ENCODE measurements around the gene TRIM24.

TRIM24 gene

DNA sequence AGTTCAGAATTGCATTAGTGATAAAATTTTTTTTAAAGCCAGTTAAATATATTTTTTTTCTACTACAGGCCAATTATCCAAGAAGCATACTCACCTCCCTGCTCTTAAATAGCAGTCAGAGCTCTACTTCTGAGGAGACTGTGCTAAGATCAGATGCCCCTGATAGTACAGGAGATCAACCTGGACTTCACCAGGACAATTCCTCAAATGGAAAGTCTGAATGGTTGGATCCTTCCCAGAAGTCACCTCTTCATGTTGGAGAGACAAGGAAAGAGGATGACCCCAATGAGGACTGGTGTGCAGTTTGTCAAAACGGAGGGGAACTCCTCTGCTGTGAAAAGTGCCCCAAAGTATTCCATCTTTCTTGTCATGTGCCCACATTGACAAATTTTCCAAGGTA, 119.1 kb downstream of the TRIM24 start:
- DNase-seq (ENCODE audit: low read depth): no peak

DNA sequence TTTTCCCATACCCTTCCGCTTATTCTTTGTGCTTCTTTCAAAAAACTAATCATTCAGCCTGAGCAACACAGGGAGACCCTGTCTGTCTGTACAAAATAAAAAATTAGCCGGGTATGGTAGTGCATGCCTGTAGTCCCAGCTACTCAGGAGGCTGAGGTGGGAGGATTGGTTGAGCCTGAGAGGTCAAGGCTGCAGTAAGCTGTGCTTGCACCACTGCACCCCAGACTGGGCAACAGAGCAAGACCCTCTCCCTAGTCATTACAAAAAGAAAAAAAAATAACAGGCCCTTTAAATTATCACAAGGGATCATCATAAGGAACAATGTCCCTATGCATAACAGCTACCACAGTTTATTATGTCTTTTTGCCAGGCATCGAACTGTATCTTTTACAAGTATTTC, 119.6 kb downstream of the TRIM24 start:
- no peak for DNase-seq (ENCODE audit: low read depth)

DNA sequence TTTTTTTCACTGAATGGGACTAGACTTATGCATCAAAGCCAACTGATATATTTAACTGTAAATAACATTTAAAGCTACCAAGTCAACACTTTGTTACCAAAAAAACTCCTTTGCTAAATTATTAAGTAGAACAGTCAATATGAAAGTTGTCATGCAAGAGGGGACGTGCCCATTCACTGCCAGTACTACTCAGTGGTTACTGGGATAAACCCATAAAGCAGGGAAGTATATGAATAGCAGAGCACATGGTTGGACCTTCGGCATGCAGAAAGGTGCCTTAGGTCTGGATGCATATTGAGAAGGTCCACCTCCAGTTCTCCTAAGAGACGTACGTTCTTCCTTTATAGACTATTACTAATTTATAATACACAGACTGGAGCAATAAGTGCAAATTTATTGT, 121.0 kb downstream of the TRIM24 start:
- DNase-seq (ENCODE audit: low read depth): no peak

DNA sequence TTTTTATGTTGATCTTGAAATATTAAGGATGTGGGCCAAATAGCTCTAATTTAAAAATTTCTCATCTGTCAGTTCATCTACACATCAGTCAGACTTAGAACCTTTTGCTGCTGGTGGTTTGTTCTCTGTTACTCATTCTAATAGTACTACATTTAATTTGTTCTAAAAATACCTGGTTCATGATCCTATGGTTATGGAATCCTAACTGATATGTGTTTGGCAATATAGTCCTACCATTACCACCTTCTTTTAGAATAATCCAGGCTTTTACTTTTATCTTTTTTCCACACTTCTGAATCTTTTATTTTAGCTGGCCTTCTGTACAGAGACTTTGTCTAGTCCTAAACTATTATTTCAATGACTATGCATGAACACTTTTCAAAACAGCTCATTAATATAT, 124.2 kb downstream of the TRIM24 start:
- peak; percentile 59 for DNase-seq (ENCODE audit: low read depth)

DNA sequence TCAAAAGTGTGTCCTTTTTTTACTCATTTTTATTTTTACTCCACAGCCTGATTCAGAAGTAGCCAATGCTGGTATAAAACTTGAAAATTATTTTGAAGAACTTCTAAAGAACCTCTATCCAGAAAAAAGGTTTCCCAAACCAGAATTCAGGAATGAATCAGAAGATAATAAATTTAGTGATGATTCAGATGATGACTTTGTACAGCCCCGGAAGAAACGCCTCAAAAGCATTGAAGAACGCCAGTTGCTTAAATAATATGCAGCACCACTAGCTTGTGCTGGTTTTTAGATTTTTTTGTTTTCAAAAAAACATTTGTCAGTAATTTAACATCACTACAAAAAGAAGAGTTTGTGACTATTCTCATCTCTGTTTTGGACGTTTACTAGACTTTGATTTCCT, 124.6 kb downstream of the TRIM24 start:
- peak; percentile 51 for DNase-seq (ENCODE audit: low read depth)

DNA sequence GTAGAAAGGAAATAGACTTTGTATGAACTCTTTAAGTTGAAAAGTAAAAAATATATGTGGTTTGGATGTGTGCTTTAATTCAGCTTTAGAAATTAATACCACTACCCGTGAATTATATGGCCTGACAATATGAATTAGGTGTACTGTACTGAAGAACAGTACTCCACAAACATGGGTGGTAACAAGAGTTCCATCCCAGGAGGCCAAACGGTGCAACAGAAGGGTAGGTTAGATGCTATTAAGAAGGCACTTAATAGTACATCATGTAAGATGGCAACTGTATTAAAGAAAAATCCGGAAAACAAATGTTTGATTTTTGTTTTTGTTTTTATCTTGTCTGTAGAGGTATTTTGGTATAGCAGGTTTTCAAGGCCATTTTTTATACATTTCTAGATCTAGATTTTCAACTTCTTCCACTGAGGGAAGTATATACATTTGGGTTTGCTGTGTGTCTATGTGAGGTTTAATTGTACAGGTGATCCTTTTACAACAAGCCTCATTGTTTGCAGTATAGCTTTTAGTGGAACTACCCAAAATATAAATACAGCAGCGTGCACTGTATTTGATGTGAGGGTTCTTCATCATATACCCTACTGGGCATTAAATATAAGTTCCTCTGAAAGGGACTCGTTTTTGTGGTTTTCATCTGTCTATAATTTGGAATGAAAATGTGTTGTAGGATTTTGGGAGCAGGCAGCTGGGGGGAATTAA, 125.4 kb downstream of the TRIM24 start:
- DNase-seq (ENCODE audit: low read depth): no peak

DNA sequence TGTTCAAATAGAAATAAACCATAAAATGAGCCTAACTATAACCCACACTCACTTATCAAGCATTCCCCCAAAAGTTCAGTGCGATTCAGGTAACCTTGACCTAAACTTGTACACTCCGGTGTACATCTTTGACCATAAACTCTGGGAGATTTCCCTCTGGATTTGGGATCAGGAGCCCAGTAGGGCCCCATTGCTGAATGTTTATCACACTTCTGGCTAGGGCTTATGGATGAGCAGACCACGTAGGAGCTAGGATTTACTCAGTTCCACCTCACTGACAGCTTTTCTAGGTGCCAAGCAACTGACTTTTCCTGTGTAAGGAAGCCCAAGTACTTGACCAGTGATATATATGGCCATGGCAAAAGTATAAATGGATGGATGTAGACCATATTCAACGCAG, 127.4 kb downstream of the TRIM24 start:
- no peak for DNase-seq (ENCODE audit: low read depth)

DNA sequence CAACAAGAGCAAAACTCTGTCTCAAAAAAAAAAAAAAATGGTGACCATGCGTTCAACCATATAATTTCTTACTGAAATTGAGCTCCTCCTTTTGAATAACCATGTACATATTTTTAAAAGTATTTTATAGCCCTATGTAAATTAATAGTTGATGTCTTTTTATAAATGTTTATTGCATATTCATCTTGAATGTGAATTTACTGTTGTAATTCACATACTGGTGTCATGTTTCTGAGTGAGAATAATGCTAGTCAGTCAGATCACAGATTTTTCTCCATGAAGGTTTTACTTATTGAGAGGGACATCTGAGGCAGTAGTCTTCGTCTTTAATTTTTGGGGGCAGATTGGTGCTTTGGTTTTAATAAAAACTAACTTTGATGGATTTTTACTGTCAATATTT, 128.9 kb downstream of the TRIM24 start:
- DNase-seq (ENCODE audit: low read depth): no peak

DNA sequence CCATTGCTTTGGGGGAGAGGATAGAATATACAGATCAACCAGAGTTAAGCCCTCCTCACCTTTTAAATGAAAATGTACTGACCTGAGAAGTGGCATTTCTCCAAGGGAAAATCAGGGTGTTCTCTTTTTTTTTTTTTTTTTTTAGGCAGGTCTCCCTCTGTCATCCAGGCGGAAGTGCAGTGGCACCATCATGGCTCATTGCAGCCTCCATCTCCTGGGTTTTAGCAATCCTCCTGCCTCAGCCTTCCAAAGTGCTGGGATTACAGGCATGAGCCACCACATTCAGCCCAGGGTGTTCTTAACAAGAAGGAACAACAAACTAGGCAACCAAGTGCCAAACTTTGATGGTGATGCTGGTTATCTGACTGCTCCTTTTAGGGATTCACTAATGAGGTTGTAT, 130.1 kb downstream of the TRIM24 start:
- DNase-seq (ENCODE audit: low read depth): no peak

DNA sequence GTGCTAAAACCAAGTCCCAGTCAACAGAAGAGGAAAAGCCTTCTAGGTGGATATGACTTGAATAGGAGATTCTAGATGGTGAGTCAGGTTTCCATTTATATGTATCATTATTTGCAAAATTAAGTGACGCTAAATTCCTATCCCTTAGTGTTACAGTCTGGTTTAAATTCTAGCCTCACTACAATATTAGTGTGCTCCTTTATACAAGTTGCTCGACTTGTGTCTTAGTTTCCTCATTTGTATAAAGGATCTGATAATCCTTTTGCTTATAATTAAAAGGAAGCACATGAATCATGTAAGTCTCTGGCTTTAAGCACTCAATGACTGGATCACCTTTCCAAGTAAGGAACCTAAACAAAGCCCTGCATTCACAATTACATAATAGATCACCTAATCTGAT, 135.4 kb downstream of the TRIM24 start:
- DNase-seq (ENCODE audit: low read depth): no peak

DNA sequence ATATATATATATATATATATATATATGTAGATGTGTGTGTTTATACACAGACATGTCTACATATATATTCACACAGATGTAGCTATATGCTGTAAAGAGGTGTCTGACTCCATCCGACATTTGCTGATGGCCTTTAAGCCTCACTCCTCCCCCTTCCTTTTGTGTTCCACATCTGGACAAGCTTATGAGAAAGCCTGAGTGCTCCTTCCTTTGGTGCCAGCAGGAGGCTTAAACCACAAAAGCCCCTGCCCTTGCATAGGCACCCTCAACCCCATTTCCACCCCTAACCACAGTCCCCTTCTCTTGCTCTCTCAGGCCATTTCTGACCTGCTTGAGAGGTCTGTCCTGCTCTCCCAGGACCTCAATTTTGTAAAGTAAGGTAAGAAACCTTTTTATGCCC, 142.4 kb downstream of the TRIM24 start:
- no peak for DNase-seq (ENCODE audit: low read depth)

DNA sequence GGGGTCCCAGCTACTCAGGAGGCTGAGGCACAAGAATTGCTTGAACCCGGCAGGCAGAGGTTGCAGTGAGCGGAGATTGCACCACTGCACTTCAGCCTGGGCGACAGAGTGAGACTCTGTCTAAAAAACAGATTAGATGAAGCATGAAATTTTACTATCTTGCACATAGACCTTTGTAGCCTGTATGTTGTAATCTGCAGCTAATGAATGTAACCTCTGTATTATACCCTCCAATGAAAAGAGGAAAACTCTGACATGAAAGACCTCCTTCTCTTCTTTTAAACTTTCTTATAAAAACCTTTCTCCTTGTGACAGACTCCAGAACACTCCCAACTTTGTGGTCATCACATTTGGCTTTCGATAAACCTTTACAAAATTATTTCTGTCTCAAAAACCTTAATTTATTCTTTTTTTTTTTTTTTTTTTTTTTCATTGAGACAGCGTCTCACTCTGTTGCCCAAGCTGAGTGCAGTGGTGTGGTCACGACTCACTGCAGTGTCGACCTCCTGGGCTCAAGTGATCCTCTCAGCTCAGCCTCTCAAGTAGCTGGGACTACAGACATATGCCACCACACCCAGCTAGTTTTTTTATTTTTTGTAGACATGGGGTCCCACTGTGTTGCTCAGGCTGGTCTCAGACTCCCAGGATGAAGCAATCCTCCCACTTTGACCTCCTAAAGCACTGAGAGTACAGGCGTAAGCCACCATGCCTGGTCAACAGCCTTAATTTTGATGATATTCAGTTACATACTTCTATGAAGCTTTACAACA, 143.7 kb downstream of the TRIM24 start:
- peak; percentile 34 for DNase-seq (ENCODE audit: low read depth)

DNA sequence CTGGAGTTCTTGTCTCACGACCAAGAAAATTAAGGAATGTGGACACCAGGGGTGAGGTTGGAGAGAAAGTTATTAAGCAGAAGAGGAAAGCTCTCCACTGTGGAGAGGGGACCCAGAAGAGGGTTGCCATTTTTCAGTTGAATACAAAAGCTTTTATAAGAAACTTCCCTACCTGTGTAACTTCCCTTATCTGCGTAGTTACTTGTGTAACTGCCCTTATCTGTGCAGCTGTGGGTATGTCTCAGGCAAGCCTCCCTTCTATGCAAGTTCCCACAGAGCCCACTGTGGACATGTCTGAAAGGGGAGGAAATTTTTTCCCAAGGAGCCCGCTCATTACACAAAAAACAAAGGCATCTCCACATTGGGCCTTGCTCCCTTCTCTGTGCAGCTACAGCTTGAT, 146.2 kb downstream of the TRIM24 start:
- no peak for DNase-seq (ENCODE audit: low read depth)

DNA sequence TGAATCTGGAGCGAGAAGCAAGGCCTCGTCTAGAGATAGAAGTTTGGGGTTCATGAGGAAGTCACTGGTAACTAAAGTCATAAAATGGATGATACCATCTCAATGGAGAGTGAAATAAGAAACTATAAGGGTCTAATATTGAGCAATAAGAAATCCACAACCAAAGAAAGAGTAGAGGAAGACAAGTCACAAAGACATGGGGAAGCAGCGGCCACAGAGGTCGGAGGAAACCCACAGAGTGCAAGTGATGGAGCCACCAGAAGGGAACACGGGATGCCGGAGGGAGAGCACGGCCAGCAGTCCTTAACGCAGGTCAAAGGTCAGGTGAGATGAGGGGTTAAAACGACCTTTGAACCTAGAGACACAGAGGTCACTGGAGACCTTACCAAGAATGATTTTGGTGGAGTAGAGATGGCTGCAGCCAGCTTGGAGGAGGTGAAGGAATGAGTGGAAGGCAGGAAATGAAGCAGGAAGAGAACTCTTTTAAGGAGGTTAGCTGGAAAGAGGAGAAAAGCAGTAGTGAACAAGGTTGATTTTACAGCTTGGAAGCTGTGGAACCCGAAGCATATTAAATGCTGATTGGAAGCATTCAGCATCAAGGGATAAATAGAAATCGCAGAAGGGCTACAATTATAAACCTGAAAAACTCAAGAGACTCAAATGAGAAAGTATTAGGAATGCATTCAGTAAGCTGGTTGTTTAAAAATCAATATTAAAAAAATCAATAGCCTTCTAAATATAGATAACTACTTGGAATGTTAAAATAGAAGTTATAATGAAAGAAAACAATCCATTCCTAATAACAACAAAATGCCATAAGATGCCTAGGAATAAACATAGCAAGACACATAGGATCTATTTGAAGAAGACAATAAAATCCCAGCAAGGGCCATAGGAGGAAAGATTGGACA, 147.4 kb downstream of the TRIM24 start:
- no peak for DNase-seq (ENCODE audit: low read depth)

DNA sequence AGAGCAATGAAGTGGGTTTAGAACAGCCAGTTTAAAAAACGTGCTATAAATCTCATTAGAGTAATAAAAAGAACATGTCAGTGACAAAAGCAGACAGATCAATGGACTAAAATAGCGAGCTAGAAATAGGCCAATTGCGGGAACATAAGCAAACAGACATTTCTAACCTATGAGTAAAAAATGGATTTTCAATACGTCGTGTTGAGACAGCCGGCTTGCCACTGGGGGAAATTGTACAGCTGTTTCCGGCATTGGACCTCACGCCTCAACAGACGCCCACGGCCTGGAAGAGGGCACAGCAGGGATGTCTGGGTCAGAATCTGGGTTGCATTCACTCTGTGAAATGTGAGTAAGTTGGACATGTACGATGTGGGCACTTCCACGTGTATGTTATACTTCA, 148.2 kb downstream of the TRIM24 start:
- no peak for DNase-seq (ENCODE audit: low read depth)

DNA sequence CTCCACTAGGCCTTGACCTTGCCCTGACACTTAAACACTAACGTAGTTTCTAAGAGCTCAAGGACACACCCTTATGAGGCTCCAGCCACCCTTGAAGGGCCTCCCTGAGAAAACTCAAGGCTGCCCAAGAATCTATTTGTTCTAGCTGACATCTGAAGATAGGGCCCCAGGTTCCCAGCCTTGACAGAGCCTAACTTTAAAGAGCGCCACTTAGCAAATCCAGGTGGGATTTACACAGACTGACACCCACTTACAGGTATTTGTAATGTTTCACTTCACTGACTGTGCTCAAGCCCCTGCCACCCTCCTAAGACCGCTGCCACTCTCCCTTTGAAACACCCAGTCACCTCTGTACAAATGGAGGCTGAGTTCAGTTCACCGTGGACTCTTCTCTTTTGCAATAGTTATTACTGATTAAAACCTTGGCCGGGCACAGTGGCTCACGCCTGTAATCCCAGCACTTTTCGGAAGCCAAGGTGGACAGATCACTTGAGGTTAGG, 150.7 kb downstream of the TRIM24 start:
- DNase-seq (ENCODE audit: low read depth): peak; percentile 14

DNA sequence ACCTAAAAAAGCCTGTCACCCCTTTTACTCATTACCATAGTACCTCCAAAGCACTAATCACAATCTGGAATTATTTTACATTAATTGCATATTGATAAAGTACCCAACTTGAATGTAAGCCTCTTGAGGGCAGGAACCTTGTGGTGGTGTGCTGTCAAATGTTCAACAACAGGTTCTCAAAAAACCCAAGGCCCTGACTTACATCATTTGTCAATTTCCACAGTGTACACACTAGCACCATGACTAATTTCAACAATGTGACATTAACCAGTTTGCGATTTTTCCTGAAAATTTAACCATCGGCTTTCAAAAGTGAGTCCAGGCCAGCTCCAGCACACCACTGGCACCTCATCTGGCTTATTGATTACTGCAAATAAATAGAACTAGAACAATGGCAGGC, 153.6 kb downstream of the TRIM24 start:
- no peak for DNase-seq (ENCODE audit: low read depth)

DNA sequence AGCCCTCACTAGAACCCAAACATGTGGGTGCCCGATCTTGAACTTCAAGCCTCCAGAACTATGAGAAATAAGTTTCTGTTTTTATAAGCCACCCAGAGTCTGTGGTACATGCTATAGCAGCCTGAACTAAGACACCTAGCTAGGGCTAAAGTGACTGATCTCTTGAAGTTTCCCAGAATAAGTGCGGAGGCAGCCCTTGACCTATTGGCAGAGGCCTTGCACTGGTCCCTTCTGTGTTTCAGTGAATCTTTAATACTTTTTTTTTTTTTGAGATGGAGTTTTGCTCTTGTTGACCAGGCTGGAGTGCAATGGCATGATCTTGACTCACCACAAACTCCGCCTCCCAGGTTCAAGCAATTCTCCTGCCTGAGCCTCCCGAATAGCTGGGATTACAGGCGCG, 156.0 kb downstream of the TRIM24 start:
- no peak for DNase-seq (ENCODE audit: low read depth)

DNA sequence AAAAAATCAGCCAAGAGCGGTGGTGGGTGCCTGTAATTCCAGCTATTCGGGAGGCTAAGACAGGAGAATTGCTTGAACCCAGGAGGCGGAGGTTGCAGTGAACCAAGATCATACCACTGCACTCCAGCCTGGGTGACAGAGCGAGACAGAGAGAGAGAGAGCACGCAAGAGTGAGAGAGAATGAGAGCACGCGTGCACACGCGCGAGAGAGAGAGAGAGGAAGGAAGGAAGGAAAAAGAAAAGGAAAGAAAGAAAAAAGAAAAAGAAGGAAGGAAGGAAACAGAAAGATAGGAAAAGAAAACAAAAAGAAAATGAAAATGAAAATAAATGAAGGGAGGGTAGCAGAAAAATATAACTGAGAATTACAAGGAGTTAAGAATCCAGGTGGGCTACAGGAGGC, 158.4 kb downstream of the TRIM24 start:
- DNase-seq (ENCODE audit: low read depth): no peak

DNA sequence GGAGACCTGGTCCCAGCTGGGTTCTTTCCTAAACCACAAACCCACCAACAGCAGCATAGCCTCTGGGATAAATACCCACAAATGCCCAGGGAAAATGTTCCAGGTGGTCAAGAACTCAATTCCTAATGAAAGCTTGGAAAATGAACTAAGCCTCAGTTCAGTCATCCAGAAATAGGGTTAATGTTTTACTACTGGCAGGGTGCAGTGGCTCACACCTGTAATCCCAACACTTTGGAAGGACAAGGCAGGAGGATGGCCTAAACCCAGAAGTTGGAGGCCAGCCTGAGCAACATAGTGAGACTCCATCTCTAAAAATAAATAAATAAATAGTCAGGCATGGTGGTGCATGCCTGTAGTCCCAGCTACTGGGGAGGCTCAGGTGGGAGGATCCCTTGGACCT, 158.9 kb downstream of the TRIM24 start:
- no peak for DNase-seq (ENCODE audit: low read depth)

DNA sequence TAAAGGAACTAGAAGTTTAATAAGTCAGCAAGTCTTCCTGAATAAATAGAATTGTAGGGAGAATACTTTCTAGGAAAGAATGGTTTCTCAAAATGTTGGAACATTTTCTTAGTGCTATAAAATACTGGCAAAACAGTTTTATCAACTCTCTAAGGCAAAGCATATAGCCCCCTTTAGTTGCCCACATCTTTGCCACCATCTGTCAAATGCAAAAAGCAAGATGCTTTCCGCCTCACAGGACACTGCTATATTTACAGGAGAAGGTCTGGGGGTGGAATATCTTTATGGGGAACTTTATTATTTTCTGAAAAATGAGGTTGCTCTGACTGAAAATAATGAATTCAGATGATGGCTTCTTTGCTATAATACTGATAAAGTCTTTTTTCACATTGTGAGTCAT, 162.8 kb downstream of the TRIM24 start:
- no peak for DNase-seq (ENCODE audit: low read depth)

DNA sequence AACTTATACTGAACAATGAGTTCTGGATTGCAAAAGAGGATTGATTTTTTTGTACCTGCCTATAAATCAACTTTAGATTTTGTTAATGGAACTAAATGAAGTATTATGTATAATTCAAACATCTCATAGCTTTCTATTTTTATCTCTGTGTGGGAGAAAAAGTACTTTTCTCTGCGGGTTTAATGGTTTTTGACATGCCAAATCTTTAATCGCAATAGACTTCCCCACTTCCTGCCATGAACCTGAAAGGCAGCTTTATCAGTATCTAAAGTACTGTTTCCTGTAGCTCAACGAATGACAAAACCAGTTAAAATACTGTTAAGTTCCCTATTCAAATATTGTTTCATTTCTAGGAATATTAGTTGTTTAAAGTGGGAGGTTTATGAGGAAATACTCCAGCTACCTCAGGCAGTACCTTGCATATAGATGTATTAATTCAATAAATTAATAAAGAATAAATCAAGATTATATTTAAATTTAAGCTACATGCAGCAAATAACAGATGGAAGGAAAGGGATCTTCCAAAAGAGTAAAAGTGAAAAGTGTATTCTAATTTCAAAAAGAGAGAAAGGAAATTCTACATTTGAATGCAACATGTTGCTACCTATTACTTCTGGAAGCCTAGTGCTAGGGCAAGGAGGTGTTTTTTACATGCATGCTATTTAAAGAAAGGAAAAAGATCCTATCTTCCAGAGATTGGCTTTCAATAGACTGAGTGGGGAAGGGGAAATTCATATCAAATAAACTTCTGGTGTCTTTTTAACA, 165.2 kb downstream of the TRIM24 start:
- no peak for DNase-seq (ENCODE audit: low read depth)
